Retinal pigment epithelial cell (primary cell): ENCODE measurements around the gene DCC.

Source experiments
- DNase-seq: peaks from one replicate; pipeline ENCODE4 v3.0.0-alpha.2; 2010; ENCODE audit warnings: low read depth
- H3K4me3 ChIP-seq: 2 replicates; pipeline ENCODE4 v1.5.1; 2011; ENCODE audit warnings: mild to moderate bottlenecking, low read length, control low read depth, moderate library complexity
- TF ChIP-seq, protein P1 (sequence below): conservative IDR thresholded peaks from 2 replicates; pipeline ENCODE4 v1.5.1; 2011; ENCODE audit warnings: low read depth, low read length, control low read depth, inconsistent platforms

The DCC gene

DNA sequence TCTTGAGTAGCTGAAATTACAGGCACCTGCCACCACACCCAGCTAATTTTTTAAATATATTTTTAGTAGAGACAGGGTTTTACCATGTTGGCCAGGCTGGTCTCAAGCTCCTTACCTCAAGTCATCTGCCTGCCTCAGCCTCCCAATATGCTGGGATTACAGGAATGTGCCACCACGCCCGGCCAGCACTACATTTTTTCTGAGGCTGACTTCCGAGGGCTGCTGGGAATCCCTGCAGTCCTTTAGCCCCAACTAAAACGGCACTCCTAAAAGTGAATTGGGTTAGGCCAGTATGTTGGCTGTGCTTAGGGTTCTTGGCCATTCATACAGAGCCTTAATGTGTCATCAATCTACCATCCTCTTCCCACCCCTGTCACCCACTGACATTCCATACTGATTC lies 375.4 kb downstream of the DCC start:
- TF ChIP-seq, protein P1, sequence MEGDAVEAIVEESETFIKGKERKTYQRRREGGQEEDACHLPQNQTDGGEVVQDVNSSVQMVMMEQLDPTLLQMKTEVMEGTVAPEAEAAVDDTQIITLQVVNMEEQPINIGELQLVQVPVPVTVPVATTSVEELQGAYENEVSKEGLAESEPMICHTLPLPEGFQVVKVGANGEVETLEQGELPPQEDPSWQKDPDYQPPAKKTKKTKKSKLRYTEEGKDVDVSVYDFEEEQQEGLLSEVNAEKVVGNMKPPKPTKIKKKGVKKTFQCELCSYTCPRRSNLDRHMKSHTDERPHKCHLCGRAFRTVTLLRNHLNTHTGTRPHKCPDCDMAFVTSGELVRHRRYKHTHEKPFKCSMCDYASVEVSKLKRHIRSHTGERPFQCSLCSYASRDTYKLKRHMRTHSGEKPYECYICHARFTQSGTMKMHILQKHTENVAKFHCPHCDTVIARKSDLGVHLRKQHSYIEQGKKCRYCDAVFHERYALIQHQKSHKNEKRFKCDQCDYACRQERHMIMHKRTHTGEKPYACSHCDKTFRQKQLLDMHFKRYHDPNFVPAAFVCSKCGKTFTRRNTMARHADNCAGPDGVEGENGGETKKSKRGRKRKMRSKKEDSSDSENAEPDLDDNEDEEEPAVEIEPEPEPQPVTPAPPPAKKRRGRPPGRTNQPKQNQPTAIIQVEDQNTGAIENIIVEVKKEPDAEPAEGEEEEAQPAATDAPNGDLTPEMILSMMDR = no peak
- DNase-seq = no peak

DNA sequence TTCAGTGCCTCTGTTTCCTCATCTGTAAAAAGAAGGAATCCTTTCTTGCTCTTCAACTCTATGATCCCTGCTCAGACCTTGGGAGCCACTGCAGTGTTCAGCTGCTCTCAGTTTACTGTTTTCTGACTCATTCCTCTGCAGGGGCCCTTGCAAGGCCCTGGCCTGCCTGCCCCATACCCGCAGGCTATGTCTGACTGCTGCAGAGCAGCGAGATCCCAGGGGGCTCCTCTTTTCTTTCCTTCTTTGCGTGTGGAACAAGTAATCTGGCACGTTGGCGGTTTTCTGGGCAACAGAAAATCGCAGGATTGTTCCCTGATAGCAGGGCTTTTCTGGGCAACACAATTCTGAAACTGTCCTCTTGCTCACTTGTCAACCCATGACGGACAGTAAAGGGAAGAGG lies 376.0 kb downstream of the DCC start:
- TF ChIP-seq, protein P1 = no peak
- no peak overlapping the region for H3K4me3 ChIP-seq

More for the DNA sequence above, 375.4 kb downstream of the DCC start:
- H3K4me3 ChIP-seq = no peak overlapping the region

DNA sequence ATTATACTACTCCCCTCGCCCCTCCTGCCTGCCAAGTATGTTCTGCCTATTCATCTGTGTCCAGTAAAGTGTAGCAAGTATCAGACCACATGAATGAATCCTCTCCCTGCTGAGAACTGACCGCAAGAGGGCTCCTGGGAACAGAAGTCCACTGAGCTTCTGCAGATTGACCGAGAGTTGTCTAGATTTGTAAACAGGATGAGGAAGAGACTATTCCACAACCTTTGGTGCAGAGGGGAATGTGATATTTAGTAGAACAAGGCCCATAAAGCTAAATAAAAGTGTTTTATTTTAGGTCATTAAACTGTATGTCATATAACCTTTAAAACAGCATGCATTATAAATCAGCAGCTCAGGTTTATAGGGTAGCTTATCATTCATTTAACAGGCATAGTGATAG lies 377.0 kb downstream of the DCC start:
- TF ChIP-seq, protein P1 = peak; percentile 62
- no peak for DNase-seq
- no peak overlapping the region for H3K4me3 ChIP-seq

More for the DNA sequence above, 376.0 kb downstream of the DCC start:
- no peak for DNase-seq

DNA sequence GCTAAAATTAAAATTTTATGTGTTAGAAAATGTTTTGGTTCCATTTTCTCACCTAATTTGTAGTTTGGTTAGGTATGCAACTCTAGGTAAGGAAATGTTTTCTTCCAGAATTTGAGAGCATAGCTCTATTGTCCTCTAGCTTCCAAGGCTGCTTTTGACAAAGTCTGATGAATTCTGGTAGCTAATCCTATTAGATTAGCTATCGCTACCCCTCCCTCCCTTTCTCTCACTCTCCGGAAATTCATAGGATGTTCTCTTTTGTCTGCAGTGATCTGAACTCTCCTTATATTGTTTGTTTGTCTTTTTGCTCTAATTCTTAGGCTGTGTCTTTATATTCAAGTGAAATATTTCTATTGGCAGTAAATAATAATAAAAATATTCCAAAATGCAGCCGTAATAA lies 382.9 kb downstream of the DCC start:
- TF ChIP-seq, protein P1 = no peak

DNA sequence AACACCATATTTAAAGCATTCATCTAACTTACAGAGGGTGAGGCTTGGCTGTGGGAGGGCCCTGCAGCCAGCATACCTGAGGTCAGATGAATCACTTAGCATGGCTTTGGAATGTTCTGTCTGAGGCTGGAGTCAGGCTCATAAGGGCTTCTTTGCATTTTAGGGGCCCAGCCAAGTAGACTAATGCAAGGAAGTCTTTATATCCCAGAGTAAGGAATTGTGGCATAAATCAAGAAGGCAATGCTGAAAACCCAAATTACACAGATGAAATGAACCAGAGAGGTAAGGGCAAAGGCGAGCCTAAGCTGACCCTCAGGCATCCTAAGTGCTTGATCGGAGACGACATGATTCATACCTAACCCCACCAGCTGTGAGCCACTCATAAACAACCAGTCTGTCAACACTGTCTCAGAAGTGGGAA lies 383.6 kb downstream of the DCC start:
- no peak for DNase-seq
- TF ChIP-seq, protein P1 = no peak

More for the DNA sequence above, 382.9 kb downstream of the DCC start:
- no peak for DNase-seq
- H3K4me3 ChIP-seq = no peak overlapping the region

DNA sequence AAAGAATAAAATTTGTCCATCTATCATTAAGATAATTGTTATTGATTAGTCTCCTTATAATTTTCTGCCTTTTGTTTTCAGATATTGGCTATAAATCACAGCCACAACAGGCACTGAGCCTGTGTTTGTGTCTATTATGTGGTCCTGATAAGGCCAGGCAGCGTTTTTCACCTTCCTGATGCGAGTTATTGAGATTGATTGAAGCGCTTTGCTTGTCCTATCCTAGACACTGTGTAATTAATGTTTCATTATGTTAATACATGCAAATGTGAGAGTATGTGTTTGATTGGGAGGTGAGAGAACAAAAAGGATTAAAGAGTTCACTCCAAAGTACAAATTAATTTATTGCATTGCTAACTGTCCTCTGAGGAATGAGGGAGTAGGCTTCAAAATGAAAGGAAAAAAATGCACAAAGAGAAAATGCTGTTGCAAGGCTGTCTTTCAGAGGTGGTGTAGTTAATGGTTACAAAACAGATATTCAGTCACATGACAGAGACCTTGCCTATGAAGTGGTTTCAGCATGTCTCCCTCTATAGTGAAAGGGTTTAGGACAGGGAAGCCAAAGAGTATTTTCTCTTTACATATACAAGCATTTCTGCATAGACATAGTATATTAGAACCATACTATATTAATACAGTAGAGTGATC lies 391.1 kb downstream of the DCC start:
- H3K4me3 ChIP-seq = no peak overlapping the region
- no peak for DNase-seq
- TF ChIP-seq, protein P1 = no peak

More for the DNA sequence above, 383.6 kb downstream of the DCC start:
- no peak overlapping the region for H3K4me3 ChIP-seq

DNA sequence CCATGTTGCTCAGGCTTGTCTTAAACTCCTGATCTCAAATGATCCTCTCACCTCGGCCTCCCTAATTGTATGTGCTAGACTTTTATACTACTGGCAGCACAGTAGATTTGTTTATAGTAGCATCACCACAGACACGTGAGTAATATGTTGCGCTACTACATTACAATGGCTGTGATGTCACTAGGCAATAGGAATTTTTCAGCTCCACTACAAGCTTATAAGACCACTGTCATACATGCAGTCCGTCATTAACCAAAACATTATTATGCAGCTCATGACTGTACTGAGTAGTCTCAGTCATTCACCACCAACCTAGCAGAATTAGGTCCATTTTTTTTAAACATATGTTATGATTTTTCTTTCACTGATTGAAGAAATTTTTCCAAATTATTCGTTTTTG lies 398.9 kb downstream of the DCC start:
- TF ChIP-seq, protein P1 = no peak
- H3K4me3 ChIP-seq = no peak overlapping the region
- DNase-seq = no peak
